Suprapubic skin (tissue), 4 donors: ENCODE results near the gene OR6V1. TPM values are rescaled to one million over a fixed set of nuclear protein-coding genes. Genes with fewer than 3 reads are reported as not detected.

Source experiments
- DNase-seq, 2 donors: peaks; one replicate each; pipeline ENCODE4 v3.0.0-alpha.2; 2019; ENCODE audit warnings: low spot score in 2 of 2
- H3K27ac ChIP-seq: fragments of 200-600 bp; sonication (generic); one replicate; pipeline ENCODE4 v1.5.1; 2019
- H3K27me3 ChIP-seq: fragments of 200-600 bp; sonication (generic); one replicate; pipeline ENCODE4 v1.5.1; 2019
- H3K36me3 ChIP-seq: fragments of 200-600 bp; sonication (generic); one replicate; pipeline ENCODE4 v1.5.1; 2019
- H3K4me1 ChIP-seq: fragments of 200-600 bp; sonication (generic); one replicate; pipeline ENCODE4 v1.5.1; 2019
- H3K4me3 ChIP-seq: fragments of 200-600 bp; sonication (generic); one replicate; pipeline ENCODE4 v1.5.1; 2019; ENCODE audit warnings: mild to moderate bottlenecking
- H3K9me3 ChIP-seq: fragments of 200-600 bp; sonication (generic); one replicate; pipeline ENCODE4 v1.5.1; 2019
- CTCF ChIP-seq, 2 donors: fragments of 200-600 bp in 1 of 2; fragments of 450-650 bp in 1 of 2; sonication (generic) in 1 of 2; IDR thresholded peaks; one replicate each; pipeline ENCODE4 v1.5.1; 2016 to 2019; ENCODE audit warnings: antibody characterized with exemption in 2 of 2, mild to moderate bottlenecking in 1 of 2, moderate library complexity in 1 of 2
- EP300 ChIP-seq: sonication (generic); formaldehyde crosslinking; IDR thresholded peaks from one replicate; pipeline ENCODE4 v1.6.1; 2017; ENCODE audit warnings: antibody characterized with exemption
- POLR2A ChIP-seq, 2 donors: fragments of 450-650 bp; IDR thresholded peaks; one replicate each; pipeline ENCODE4 v1.6.1; 2017; ENCODE audit warnings: antibody characterized with exemption in 2 of 2, mild to moderate bottlenecking in 2 of 2, moderate library complexity in 2 of 2
- POLR2AphosphoS5 ChIP-seq, 3 donors: sonication (generic); formaldehyde crosslinking; IDR thresholded peaks; one replicate each; pipeline ENCODE4 v1.6.1; 2017; ENCODE audit warnings: antibody characterized with exemption in 3 of 3
- WGBS: methylation state at CpG from one replicate; pipeline ENCODE4 v1.1.5; 2018; 5-methylcytosine and 5-hydroxymethylcytosine counted together
- total RNA-seq, 4 donors: library from RNA; depleted of rRNA; stranded (reverse); fragments of >200 nt; gene quantifications; one replicate each; pipeline ENCODE4 v1.1.0, GENCODE V29; 2016

Gene OR6V1
- total RNA-seq, 4 donors from 2014 or later, result not detected

GRCh38 chr7:143008007-143008901, 43.9 kb upstream of the OR6V1 start:
- Histone ChIP-seq H3K27ac (no peak overlapping the region), H3K27me3 (no peaks in the 10 kb centered on the region), H3K9me3 (no peaks in the 10 kb centered on the region), H3K4me1 (peaks cover 5% of the 10 kb centered on the region), H3K36me3 (no peaks in the 10 kb centered on the region), H3K4me3 (no peak overlapping the region)
- peak; percentile 92 for TF ChIP-seq CTCF (IDR thresholded peaks at IDR 0.05)
- TF ChIP-seq POLR2A (IDR thresholded peaks at IDR 0.05), result no peak
- no peak for TF ChIP-seq POLR2AphosphoS5 (IDR thresholded peaks at IDR 0.05)
- no peak for TF ChIP-seq EP300
- DNase-seq, result peak; percentile 80 to 88
- WGBS, result 44% methylated on average over 24 of the region's 24 CpGs

DNA sequence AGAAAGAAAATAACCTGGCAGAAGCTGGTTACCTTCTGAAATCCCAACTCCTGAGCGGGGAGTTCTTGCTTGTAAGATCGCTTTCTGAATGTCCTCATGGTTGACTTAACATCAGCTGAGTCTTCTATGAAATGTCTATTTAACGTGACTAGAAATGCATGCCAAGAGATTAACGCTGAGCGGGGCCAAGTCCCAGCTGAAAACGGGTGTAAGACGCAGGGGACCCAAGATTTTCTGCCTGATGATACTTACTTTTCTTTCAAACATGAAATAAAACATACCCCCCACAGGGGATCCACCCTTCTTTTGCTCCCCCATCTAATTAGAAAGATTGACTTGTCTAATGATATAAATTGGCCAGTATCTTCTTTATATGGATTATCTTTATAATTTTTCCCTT, 40.1 kb upstream of the OR6V1 start:
- H3K9me3 ChIP-seq, result no peaks in the 10 kb centered on the region
- H3K4me3 ChIP-seq, result no peak overlapping the region
- TF ChIP-seq CTCF (IDR thresholded peaks at IDR 0.05) (no peak), EP300 (no peak), POLR2AphosphoS5 (IDR thresholded peaks at IDR 0.05) (no peak), POLR2A (IDR thresholded peaks at IDR 0.05) (no peak)
- peaks cover 16% of the 10 kb centered on the region for H3K4me1 ChIP-seq
- H3K36me3 ChIP-seq, result no peaks in the 10 kb centered on the region
- H3K27ac ChIP-seq, result no peak overlapping the region
- H3K27me3 ChIP-seq, result no peaks in the 10 kb centered on the region
- 89% methylated on average over 7 of the region's 7 CpGs for WGBS
- DNase-seq, result no peak

GRCh38 chr7:143012409-143012808, 39.7 kb upstream of the OR6V1 start:
- TF ChIP-seq EP300, result no peak
- no peak for TF ChIP-seq CTCF (IDR thresholded peaks at IDR 0.05)
- no peak for TF ChIP-seq POLR2AphosphoS5 (IDR thresholded peaks at IDR 0.05)
- TF ChIP-seq POLR2A (IDR thresholded peaks at IDR 0.05), result no peak
- H3K27me3 ChIP-seq, result no peaks in the 10 kb centered on the region
- H3K36me3 ChIP-seq, result no peaks in the 10 kb centered on the region
- no peak overlapping the region for H3K27ac ChIP-seq
- whole genome bisulfite sequencing, result 97% methylated on average over 4 of the region's 4 CpGs
- no peak overlapping the region for H3K4me3 ChIP-seq
- DNase-seq, result no peak
- H3K4me1 ChIP-seq, result peaks cover 16% of the 10 kb centered on the region
- no peaks in the 10 kb centered on the region for H3K9me3 ChIP-seq

DNA sequence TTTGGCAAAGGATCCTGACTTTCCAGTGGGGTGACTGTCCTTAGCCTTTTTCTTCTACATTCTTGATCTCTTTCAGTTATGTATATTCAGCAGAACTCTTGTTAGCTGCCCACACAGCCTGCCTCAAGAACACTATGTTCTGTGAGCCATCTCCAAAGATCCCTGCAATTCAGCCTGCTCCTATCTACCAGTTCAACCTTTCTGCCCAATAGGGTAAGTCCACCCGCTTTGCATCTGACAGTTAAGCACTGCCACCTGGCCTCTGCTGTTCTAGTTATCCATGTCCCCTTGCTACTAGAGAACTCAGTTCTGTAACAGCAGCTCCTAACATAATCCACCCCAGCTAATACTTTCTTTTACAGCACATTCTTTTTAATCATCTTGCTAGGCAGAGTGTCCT, 38.7 kb upstream of the OR6V1 start:
- TF ChIP-seq POLR2A (IDR thresholded peaks at IDR 0.05), result no peak
- no peak for TF ChIP-seq EP300
- TF ChIP-seq POLR2AphosphoS5 (IDR thresholded peaks at IDR 0.05), result no peak
- TF ChIP-seq CTCF (IDR thresholded peaks at IDR 0.05), result no peak
- H3K27ac ChIP-seq, result peak overlapping the region; percentile 1
- no peaks in the 10 kb centered on the region for H3K27me3 ChIP-seq
- H3K4me1 ChIP-seq, result peaks cover 16% of the 10 kb centered on the region
- WGBS, result 86% methylated on average over 1 of the region's 1 CpG
- H3K4me3 ChIP-seq, result no peak overlapping the region
- no peaks in the 10 kb centered on the region for H3K9me3 ChIP-seq
- no peaks in the 10 kb centered on the region for H3K36me3 ChIP-seq
- no peak for DNase-seq

- Histone ChIP-seq H3K9me3 (no peaks in the 10 kb centered on the region), H3K27me3 (no peaks in the 10 kb centered on the region), H3K4me1 (peaks cover 16% of the 10 kb centered on the region), H3K4me3 (no peak overlapping the region), H3K27ac (peak overlapping the region; percentile 1), H3K36me3 (no peaks in the 10 kb centered on the region)
- 29% methylated on average over 5 of the region's 5 CpGs for WGBS
- no peak for DNase-seq
- TF ChIP-seq POLR2AphosphoS5 (IDR thresholded peaks at IDR 0.05) (no peak), CTCF (IDR thresholded peaks at IDR 0.05) (no peak), EP300 (no peak), POLR2A (IDR thresholded peaks at IDR 0.05) (no peak)
Observed at GRCh38 chr7:143013893-143014292, 38.2 kb upstream of the OR6V1 start.
